OCI-LY3 (cell line): ENCODE measurements around the gene RHOT1.

Source experiments
- CTCF ChIP-seq: fragments of 200-600, 300-600 bp; sonication (generic); IDR thresholded peaks from 2 replicates; pipeline ENCODE4 v1.5.1; 2014; ENCODE audit warnings: antibody characterized with exemption, low read length, low read depth
- EZH2phosphoT487 ChIP-seq: fragments of 200-600 bp; shearing (Covaris generic); IDR thresholded peaks from 2 replicates; pipeline ENCODE4 v1.6.1; 2018; ENCODE audit warnings: antibody characterized with exemption, mixed run types, low read depth

GRCh38 chr17:32116937-32117336 is 25.4 kb upstream of the RHOT1 start:
- TF ChIP-seq CTCF, result no peak
- no peak for TF ChIP-seq EZH2phosphoT487
